Erythroblast (primary cell): ENCODE results near the gene SLC16A3.

Experiments
- DNase-seq, 2 experiments: peaks; one replicate each; lab custom pipeline; 2025; lab: John Stamatoyannopoulos, UW
- GATA1 ChIP-seq: IDR thresholded peaks from 2 replicates; pipeline ENCODE4 v1.6.1; 2011; ENCODE audit warnings: low read depth, mild to moderate bottlenecking, control low read depth, low read length, moderate library complexity
- POLR2A ChIP-seq: IDR thresholded peaks from 2 replicates; pipeline ENCODE4 v1.6.1; 2011; ENCODE audit warnings: mild to moderate bottlenecking, low read length

The SLC16A3 gene

DNA sequence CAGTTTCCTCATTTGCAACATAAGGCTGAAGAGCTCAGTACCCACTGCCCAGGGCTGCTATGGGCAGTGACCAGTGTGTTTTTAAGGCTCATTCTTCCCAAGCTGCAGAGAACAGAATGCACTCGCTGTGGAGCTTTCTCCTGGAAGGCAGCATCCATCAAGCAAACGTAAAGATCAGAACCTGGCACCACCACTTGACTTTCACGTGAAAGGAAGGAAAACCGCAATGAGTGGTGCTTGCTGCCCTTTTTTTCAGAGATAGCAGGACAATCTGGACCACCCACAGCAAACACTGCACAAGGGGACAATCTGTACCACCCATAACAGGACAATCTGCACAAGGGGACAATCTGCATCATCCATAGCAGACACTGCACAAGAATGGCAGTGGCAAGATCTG lies 33.5 kb downstream of the SLC16A3 start:
- DNase-seq: no peak
- TF ChIP-seq GATA1 (no peak), POLR2A (no peak)

GRCh38 chr17:82263641-82264040 lies 34.8 kb downstream of the SLC16A3 start:
- TF ChIP-seq POLR2A (no peak), GATA1 (no peak)

GRCh38 chr17:82266142-82266541 lies 37.3 kb downstream of the SLC16A3 start:
- TF ChIP-seq POLR2A (no peak), GATA1 (no peak)
- DNase-seq: no peak

More at GRCh38 chr17:82263641-82264040, 34.8 kb downstream of the SLC16A3 start:
- no peak for DNase-seq

DNA sequence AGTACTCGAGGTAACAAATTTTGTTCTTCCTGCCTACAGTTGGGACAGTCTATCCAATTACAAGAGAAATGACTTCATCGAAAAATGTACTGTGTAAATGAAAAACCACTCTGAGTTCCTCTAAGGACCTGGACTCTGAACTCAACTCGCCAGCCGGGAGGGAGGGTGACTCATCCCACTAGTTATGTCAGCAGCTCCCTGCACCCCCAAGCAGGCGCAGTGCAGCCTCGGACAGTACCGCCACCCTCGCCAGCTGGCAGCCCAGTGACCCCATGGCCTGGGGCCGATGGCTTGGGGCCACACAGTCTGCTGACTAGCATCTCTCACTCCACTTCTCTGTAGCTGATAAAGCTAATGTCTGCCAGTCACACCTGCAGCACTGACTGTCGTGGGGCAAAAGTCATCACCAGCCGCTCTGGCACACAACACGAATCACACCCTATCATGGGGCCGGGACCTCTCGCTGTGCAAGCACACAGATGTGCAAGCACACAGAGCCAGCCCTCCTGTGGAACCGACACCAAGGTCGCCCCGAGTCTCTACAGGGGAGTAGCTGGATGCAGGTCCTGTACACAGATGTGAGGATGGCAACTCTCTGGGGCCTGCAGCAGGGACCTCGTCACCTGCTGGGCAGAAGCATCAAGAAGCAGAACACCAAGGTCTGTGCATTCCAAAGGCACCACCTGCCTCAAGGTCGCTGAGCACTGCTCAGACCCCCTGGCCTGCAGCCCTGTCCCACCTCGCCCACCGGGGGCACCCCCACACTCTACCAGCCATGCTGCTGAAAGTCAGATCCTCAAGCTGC lies 38.9 kb downstream of the SLC16A3 start:
- DNase-seq: peak; percentile 79 to 87
- TF ChIP-seq POLR2A: no peak
- TF ChIP-seq GATA1: no peak

DNA sequence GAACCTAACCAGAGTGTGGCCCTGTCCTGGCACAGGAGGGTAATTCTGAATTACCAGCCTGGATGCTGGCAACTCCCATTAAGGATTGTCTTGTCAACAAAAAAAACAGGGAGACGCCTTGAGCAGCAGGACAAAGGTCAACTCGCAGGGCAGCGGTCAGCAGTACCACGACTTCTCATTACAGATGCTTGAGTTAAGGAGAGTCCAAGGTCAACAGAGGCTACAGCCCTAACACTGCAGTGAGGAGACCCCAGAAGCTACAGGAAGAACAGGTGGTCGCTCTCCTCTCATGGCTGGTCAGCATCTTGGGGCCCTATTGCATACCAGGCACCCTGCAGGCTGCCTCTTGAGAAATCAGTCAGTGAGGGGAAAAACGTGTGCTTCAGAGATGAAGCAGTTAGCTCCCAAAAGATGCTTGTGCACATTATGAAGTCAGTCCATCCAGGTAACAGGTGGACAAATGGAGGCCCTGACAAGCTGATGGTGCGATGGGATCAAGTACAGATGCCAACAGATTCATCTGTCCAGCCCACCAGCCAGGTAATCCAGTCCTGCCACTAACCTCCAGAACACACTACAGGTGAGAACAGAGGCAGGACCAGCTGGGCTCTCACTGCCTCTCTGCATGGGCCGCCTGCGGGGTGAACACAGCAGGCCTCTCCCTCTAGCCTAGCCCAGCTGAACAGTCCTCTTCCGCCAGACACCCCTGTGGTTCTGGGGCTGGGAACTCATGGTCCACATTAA lies 40.5 kb downstream of the SLC16A3 start:
- TF ChIP-seq POLR2A (no peak), GATA1 (no peak)
- DNase-seq: no peak

- DNase-seq: no peak
- TF ChIP-seq GATA1 (no peak), POLR2A (no peak)
Observed at GRCh38 chr17:82269882-82270500, 41.1 kb downstream of the SLC16A3 start.

GRCh38 chr17:82270651-82271050 lies 41.8 kb downstream of the SLC16A3 start:
- DNase-seq: no peak
- TF ChIP-seq GATA1 (no peak), POLR2A (no peak)

DNA sequence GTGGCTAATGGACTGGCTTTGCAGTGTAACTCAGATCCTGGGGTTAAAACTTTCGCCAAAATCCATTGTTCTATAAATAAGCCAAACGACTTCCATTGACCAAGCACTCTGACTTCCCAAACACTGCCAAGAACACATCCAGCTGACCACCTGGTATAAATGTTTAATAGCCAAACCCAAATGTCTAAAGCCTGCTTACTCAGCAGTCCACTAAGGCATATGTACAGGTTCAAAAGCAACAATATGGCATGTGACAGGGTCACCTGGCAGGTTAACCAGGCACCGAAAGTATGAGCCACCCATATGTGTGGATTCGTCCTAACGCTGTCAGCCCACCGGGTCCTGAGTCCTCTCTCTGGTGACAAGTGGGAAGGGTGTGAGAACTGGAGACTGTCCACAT lies 42.6 kb downstream of the SLC16A3 start:
- DNase-seq: no peak
- TF ChIP-seq POLR2A (no peak), GATA1 (no peak)

GRCh38 chr17:82272495-82273326 lies 43.9 kb downstream of the SLC16A3 start:
- TF ChIP-seq GATA1 (no peak), POLR2A (no peak)
- DNase-seq: peak; percentile 75 to 82

DNA sequence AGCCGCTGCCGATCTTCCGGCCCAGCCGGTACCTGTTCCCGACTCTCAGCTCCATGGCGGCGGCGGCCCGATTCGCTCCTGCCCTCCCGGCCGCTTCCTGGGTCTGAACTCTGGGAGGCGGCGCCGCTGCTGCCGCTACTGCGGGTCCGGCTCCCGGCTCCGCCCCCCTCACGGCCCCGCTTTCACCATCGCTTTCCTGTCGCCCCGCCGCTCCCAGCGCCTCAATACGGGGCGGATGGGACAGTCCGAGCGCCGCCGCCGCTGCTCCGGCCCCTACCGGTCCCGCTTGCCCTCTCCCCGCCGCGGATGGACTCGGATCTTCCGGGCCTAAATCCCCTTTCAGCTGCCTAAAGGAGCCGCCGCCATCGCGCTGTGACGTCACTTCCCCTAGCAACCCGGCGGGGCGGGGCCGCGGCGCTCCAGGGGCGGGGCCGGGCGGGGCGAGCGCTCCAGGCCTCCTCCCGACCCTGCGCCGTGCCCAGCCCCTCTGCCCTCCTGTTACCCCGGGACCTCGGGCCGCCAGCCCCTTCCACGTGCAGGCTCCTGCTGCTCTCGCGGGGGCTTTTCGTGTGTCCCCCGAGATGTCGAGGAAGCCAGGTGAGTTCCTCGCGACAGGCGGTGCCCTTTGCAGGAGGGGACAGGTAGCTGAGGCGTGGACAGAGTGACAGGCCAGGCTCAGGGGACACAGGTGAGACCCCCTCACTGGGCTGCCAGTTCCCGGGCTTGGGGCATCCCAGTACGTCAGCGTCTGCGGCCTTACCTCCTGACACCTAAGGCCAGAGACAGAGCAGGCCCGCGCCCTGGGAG lies 44.7 kb downstream of the SLC16A3 start, which contains the start of gene CSNK1D:
Gene CSNK1D (minus strand): TSS at position 374 of the 807 bp plus-strand sequence. CDS start 319 bp downstream, at position 55.
- peak; percentile 90 to 95 for DNase-seq
- TF ChIP-seq POLR2A (peak; percentile 61), GATA1 (no peak)

- DNase-seq: peak in 1 of 2 experiments; percentile 44
- TF ChIP-seq POLR2A (no peak), GATA1 (no peak)
Observed at GRCh38 chr17:82274134-82275020, 45.5 kb downstream of the SLC16A3 start.
